ENCODE results near the gene SMAD9. TPM values are rescaled to one million over a fixed set of nuclear protein-coding genes. Genes with fewer than 3 reads are reported as not detected.

Gene SMAD9
- total and polyA plus RNA-seq, 2 of the 8 experiments (the other 6 are each of a cell fraction or from before 2014, with no cell fraction given), result 0.45 to 1.0 TPM

DNA sequence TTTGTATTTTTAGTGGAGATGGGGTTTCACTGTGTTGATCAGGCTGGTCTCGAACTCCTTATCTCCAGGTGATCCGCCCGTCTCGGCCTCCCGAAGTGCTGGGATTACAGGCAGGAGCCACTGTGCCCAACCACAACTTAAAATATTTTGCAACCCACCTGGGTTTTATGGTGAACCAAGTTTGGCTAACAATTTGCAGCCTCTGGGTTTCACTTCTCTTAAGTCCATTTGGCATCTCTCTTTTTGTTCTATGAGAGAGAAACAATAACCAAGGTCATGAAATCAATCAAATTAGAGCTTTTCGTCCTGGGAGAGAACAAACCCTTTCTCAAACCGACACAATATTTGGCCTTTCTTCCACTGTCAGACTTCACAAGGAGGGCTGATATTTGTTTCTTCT lies 5.6 kb upstream of the SMAD9 start (continued):
- TF ChIP-seq, protein P1, sequence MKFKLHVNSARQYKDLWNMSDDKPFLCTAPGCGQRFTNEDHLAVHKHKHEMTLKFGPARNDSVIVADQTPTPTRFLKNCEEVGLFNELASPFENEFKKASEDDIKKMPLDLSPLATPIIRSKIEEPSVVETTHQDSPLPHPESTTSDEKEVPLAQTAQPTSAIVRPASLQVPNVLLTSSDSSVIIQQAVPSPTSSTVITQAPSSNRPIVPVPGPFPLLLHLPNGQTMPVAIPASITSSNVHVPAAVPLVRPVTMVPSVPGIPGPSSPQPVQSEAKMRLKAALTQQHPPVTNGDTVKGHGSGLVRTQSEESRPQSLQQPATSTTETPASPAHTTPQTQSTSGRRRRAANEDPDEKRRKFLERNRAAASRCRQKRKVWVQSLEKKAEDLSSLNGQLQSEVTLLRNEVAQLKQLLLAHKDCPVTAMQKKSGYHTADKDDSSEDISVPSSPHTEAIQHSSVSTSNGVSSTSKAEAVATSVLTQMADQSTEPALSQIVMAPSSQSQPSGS (IDR thresholded peaks at IDR 0.05; ENCODE audit: low read length), result no peak
- no peak for TF ChIP-seq CREB1 (IDR thresholded peaks at IDR 0.05)
- no peak for TF ChIP-seq JUN (IDR thresholded peaks at IDR 0.05; ENCODE audit: low read depth, low read length)
- no peak for TF ChIP-seq CHD2 (IDR thresholded peaks at IDR 0.05; ENCODE audit: low read length)
- TF ChIP-seq CEBPB (IDR thresholded peaks at IDR 0.05; ENCODE audit: low read depth, low read length), result no peak
